GM19455 (cell line): ENCODE results near the gene JAG1.

Experiments used
- ATAC-seq: cut with Tn5 transposase; IDR thresholded peaks from one replicate; pipeline ENCODE4 v1.9.1; 2021; ENCODE audit not compliant: unreplicated experiment

The JAG1 gene

DNA sequence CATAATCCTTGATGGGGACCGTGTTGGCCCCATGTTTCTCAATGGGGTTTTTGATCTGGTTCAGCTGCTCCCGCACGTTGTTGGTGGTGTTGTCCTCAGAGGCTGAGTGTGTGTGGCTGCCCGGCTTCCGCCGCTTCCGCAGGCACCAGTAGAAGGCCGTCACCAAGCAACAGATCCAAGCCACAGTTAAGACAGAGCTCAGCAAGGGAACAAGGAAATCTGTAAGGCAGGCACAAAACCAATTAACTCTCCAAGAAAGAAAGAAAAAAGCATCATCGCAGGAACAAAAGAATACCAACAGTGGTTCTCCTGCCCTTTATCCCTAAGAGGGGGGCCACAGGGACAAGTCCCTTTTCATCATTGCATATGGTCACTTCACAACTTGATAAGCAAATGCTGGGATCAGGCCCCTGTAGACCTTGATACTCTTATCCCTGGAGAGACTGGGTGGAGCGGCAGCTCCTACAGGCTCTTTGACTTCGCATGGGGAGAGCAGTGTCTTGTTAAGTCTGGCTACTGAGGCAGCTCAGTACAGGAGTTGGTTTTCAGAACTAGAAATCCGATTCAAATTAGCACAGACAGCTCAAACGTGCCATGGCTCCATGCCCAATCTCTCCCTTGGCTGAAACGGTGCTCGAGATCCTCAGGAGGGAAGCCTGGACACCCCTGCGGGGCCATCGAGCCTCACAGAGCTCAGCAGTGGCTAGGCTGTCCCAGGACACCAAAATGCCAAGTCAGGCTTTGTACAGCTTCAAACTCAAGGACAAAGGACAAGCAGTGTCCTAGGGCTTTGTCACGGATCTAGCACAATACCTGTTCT, 33.9 kb downstream of the JAG1 start:
- no peak for ATAC-seq

DNA sequence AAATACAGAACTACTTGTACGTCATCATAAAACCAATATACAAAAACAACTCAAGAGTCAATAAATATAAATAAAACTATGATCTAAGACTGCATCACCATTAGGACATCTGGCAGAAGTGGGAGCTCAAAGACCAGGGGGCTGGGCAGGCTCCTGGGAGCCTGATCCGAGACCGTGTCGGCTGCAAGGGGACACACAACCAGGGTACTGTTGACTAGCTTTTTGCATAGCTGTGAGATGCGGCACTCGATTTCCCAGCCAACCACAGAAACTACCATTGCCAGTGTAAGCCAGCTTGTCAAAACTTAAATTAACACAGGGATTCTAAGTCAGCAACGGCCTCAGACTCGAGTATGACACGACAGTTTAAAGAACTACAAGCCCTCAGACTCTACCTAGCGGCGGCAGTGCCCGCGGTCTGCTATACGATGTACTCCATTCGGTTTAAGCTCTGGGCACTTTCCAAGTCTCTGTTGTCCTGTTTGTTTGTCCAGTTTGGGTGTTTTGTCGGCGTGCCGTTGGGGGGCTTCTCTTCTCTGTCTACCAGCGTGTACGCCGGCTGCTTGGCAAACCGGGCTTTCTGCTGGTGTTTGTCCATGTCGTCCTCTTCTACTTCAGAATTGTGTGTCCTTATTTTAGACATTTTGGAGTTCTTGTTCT, 34.6 kb downstream of the JAG1 start:
- no peak for ATAC-seq

DNA sequence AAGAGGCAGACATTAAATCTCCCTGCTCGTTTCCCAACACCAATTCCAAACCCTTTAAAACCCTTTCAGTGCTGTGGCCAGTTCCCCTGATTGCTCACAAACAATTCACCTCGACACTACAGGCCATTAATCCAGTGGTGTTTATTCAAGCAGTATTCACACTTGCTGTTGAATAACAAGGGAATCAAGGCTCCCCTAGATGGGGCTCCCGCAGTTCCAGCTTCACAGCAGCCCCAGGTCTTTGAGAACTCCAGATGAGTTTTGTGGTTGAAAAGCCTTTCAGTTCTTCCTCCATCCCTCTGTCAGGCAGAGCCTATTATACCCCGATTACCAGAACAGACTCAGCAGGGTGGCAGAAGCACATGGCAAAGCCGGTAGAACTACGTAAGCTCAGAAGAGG, 36.2 kb downstream of the JAG1 start:
- no peak for ATAC-seq

DNA sequence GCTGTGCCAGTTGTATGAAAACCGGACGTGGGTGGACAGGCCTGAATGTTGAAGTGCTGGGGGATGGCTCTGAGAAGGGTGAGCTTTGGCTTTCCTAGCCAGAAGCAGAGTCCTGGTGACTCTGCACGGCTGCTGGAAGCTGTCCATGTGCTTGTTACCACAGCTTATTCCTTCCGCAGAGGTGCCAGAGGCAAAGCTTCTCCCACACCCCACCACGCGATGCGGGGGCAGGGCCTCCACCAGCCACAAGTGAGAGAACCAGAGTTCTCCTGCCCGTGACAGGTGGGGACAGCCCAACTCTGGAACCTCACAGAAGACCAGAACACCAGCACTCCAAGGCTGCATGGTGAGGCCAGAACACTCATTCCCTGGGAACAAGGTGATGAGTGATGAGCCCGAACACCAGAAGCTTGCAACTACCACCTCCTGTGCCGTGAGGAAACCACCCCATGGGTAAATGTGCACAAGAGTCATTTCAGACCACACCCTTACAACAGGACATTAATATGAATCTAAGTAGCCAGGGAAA, 36.7 kb downstream of the JAG1 start:
- ATAC-seq = no peak

DNA sequence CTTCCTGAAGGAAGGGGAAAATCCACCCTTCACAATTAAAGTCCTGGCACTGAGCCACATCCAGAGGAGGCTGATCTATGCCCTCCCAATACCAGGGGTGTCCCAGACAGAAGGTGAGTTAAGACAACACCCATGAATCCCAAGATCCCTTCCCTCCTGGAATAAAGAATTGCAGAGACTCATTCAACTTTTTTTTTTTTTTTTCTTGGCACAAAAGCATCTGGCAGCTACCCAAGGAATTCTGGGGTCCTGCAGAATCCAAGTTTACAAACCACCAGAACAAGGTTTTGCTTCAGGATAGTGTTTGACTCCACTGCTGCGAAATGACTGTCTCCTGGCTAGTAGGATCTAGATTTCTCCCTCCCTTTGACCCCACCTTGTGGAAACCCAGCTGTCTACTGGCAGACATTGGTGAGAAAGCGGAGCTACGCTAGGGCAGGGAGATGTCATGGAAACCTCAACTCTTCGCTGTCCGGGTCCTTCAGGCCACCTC, 37.4 kb downstream of the JAG1 start:
- ATAC-seq = no peak

DNA sequence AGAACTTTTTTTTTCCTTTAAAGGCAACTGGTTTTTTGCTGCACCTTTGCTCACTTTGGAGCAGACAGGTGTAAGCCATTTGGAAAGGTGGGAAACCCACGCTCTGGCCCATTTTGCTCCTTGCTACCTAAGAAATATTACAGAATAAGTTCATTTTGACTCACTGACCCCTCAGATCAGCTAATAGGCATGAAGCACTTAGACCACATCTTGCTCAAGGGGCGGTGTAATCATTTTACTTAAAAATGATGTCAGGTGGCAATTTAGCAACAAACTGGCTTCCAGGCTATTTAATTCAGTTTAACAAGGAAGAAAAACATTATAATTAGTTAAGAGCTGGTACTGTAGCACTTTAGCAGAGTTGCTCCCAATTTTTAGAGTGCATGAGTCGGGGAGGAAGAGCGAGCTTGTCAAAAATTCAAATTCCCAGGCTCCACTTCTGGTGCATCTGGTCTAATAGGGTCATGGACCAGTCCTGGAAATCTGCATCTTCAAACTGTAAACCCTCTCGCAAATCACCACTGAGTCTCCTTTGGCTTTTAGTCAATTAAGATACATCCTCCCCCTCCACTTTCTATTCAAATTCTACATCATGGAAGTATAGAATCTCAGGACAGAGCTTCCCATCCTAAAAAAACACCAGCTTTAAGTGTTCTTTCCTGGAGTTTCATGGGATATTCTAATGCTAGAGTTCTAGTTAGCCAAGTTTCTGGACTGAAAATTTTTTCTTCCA, 38.2 kb downstream of the JAG1 start:
- ATAC-seq = no peak

DNA sequence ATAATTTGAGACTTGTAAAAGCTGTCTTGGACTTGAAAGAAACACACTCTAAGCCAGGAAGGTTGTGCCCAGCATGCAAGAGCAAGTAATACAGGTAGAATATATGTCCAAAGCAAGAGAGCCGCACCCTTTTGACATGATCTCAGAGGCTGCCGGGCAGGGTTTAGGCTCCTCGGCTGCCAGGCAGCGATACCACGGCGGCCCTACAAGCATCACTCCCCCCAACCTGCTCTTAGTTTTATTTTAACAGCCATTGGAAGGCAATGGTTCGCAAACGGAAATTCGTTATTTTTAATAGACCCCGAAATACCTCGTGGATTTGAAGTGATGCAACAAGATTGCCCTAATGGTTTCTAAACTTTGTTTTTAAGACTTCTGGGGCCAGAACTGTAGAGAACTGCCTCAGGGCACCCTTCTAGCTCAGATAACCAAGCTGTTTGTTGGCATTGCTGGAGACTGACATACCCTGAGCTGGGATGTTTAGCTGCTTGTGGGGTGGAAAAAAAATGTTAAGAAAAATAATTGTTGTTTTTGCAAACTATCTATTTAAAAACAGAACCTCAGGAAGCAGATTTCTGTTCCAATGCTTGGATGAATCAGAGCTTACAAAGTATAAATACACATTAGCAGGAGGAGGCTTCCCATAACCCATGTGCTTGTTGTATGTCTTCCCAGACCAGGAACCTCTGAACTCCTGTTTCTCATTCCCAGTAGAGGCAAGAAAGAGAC, 39.0 kb downstream of the JAG1 start:
- no peak for ATAC-seq

DNA sequence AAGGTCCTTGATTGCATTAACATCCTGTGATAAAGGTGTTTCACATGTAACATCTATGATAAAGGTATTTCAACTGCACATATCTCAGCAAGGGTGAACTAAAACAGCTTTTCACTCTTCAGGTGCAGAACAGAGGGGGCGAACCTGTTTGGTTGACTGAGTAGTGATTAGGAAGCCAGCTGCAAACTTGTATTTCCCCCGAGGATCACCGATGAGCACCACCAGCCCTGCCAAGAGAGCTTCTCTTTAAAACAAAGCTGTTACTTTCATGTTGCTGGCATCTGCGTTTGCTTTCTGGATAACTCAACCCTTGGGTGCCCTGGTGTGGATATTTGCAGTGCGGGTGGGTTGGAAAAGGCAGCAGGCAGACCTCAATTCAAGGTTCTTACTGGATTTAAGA, 39.6 kb downstream of the JAG1 start:
- no peak for ATAC-seq

DNA sequence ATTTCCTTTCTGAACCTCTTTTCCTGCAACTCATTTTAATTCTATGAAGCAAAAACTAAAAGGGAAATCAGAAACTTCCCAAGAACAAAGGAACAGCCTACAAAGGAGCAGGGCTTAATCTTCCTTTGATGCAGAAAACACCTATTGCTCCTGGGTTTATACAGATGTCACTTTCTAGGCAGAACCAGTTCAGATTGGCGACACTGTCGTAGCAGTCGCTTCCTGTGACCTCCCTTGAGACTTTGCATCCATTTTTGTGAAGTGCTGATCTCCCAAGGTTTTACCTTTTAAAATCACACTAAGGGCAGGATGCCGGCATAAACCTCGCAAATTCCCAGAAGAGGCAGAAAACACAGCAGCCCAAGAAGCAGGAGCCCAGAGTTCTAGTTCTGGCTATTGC, 40.1 kb downstream of the JAG1 start:
- ATAC-seq = no peak

DNA sequence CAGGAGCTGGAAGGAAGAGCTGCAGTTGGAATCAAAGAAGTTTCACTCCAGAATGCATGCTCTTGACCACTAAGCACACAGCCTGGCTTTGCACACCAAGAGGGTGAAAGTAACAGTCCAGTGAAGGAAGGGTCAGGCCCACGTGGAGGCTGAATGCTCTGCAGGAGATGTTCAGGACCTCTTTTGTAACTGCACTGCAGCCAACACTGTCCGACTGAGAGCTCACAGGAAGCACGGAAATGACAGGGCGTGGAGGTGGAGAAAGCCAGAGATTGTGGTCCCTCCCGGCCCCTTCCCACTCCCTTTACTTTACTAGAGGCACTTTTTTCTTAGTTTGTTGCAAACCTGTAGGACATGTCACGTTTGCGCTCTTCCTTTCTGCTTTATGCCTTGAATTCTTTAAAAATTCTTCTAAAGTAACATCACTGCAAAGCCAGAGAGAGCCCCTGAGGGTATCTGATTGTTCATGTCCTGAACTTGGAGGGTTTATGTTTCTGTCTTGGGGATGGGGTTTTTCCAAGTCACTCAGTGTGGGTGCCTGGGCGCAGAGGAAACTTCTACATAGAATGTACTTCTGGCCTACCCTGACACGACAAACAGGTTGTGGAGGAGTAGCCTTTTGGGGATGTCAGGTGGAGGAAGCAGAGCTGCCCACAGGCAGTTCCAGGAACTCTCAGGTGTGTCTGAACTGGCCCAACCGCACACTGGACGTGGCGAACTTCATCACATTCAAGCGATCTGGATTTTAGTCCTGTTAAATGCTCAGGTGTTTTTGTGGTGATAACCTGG, 40.9 kb downstream of the JAG1 start:
- ATAC-seq = no peak

DNA sequence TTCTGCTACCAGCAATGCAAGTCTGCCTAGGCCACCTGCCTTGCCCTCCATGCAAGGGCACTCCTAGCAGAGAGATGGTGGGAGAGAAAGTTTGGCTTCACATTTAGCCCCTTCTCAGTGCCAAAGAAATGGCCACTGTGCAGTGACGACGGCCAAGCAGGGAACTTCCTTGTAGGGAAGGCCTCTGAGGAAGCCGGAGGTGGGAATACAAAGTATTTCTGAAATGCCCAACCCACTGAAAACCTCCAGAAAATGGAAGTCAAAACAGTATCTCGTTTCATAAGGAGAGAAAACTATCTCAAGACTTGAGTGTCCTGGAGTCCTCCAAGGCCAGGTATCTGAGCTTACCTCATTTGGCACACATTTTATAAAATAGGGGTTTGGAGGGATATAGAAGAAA, 42.7 kb downstream of the JAG1 start:
- no peak for ATAC-seq

DNA sequence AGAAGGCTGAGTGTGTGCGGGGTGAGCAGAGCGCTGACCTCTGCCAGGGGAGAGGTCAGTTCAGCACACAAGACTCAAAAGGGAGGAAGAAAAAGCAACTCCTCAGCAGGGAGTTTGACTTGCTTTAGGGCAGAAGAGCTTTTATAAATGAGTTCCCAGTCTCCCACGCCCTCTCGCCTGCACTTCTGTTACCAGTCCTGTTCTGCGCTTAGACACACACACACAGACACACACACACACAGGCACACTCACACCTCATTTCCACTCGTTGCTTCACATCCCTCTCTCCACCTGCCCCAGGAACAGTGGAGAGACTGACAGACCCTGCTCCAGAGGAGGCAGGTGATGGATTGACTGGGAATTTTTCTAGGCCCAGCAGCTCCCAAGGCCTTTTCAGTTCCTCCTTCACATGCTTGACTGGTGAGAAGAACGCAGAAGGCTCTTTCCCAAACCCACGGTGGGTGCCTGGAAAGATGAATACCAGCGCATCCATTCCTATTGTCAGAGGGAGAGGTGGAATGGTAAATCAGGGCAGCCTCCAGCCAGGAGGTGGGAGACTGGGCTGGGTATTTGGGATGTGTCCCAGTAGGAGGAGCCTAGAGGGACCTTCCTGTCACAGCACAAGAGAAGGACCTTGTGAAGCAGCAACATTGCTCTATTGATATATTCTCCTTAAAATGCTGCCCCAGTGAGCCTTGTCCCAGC, 43.7 kb downstream of the JAG1 start:
- no peak for ATAC-seq

DNA sequence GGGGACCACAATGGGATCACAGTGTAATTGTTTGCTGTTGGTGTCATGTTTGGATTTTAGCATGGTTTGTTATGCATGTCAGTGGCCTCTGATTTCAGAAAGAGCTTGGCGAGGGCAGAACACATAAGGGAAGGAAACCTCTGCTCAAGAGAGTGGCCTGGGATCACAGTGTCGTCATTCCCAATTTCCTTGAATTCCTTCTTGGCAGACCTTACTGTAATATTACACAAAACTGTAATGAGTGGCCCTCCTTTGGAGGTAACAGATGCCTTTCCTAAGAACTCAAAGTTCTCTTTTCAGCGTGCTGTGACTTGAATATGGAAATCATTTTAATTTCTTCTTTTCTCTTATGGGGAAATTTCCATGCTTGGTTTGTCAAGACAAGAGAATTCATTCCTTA, 46.9 kb downstream of the JAG1 start:
- ATAC-seq = no peak

DNA sequence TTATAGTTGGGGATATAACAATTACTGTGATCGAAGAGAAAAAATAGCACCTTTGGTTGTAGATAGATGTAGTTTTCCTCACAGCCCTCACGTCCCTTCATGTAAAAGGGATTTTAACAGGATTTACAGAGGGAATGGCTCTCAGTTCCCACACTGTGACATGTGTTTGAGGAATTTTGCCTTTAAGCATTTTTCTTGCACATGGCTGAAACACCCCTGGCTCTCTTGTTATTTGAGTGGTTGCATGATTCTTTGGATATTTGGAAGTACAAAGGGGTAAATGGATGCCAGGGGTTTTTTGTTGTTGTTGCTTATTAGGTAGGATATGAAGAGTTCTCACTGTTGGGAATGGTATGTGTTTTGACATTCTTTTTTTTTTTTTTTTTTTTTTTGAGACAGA, 48.2 kb downstream of the JAG1 start:
- ATAC-seq = no peak

DNA sequence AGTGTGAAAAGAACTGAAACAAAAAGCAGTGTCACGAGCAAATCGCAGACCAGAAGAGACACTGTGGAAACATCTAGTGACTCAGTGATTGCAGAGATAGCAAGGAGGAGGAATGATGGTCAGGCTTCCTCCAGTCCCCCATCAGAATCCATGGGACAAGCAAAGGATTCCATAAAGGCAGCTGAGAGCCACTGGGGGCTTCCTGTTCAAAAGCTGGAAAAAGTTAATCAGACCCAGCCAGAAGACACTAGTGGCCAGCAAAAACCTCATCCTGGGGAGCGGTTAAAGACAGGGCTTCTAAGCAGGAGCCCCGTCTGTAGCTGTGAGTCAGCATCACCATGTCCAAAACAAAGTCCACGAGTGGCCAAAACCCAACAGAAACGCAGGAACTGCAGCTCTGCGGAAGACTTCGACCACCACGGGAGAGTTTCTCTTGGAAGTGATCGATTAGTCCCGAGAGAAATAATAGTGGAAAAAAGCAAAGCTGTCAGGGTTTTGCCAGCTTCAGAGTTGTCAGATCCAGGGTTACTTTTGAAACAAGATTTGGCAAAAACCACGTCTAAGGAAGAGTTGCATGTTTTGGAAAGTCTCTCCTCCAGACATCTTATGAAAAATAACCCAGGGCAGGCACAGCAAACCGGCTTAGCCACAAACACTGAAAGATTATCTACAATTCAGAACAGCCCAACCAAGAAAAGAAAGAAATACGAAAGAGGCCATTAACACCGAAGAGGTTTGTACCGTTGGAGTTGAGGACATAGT, 51.0 kb downstream of the JAG1 start:
- ATAC-seq = no peak

DNA sequence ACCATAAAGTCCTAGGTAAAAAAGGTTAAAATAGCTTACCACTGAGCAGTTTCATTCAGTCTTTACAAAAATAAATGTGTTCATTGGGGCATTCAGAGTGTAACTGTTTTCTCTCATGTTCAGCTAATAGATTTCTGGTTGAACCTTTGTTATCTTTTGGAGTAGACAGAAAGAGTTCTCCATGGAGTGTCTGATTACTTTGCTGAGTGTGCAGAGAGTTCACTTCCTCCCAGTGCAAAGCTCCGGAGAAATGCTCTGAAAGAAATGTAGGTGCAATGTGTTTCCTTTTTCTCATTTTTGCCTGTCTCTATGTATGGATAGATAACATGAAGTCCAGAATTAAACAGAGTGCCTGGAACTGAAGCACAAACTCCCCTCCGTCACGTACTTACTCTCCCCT, 52.6 kb downstream of the JAG1 start:
- no peak for ATAC-seq

DNA sequence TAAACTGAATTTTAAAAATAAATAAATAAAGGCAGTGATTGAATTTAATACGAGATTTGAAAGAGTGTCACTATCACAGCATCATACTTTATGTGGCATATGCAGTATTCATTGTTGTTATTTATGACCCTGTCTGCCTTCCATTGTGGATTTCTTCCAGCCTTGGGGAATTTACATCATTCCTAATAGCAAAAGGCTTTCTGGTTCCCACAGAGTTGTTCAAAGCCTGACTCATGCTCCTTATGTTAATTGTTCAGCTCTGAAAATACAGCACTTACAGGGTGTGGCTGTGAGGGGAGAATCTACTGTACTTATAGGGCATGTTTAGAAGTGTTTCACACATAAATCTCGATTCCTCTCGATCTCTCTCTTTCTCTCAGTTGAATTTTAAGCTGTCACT, 54.4 kb downstream of the JAG1 start:
- ATAC-seq = no peak

DNA sequence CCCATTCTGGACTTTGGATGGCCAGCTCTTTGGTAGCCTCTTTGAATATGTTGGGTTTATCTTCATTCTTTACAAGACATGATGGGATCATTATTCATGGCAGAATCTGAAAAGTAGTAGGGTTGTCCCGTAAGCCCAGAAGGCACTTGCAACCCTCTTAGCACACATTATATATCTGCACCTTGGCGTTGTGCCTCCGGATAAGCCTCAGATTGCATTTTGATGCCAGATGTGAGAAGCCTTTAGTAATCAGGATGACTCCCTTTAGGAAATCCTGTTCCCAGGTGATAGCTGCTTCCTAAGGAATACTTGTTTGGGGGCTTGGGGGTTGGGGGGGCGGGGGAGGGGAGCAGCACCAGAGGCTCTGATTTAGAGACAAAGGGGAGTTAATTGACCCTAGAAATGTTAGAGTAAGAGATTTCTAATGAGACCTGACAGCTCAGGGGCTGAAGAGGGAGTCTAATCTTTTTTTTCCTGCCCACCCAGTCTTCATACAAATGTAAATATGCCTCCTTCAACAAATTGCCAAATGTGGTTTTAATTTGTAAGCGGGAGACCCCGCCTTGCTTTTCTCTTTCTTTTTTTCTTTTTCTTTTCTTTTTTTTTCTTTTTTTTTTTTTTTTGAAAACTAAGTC, 55.1 kb downstream of the JAG1 start:
- ATAC-seq = no peak
